OCI-LY7 (cell line): ENCODE data around the gene SMURF2.

Source experiments
- CTCF ChIP-seq: fragments of 200-600 bp; sonication (generic); conservative IDR thresholded peaks from 2 replicates; pipeline ENCODE4 v1.5.1; 2014; ENCODE audit warnings: mild to moderate bottlenecking, antibody characterized with exemption, low read length, moderate library complexity, mixed read lengths
- EZH2phosphoT487 ChIP-seq: fragments of 200-600 bp; sonication (generic); IDR thresholded peaks from 2 replicates; pipeline ENCODE4 v1.6.1; 2018; ENCODE audit warnings: low read depth, borderline replicate concordance, mild to moderate bottlenecking, mixed run types, antibody characterized with exemption, low read length, moderate library complexity, mixed read lengths

GRCh38 chr17:64661976-64662773 lies at the start of gene SMURF2:
- no peak for TF ChIP-seq CTCF
- TF ChIP-seq EZH2phosphoT487, result no peak
